Brain pericyte (primary cell): Measurements from ENCODE around the gene PAPLN.

Experiments used
- DNase-seq: peaks from one replicate; pipeline ENCODE4 v3.0.0-alpha.2; 2012; ENCODE audit warnings: low read depth, low spot score

PAPLN gene

GRCh38 chr14:73231981-73232851, 5.1 kb upstream of the PAPLN start:
- no peak for DNase-seq

- DNase-seq, result no peak
Observed at GRCh38 chr14:73232984-73233383, 4.3 kb upstream of the PAPLN start.

- DNase-seq, result no peak
Observed at GRCh38 chr14:73233564-73233963, 3.7 kb upstream of the PAPLN start.

GRCh38 chr14:73234029-73234428, 3.3 kb upstream of the PAPLN start:
- DNase-seq, result no peak

- no peak for DNase-seq
Observed at GRCh38 chr14:73234586-73235394, 2.5 kb upstream of the PAPLN start.

- peak; percentile 70 for DNase-seq
Observed at GRCh38 chr14:73235531-73236155, 1.7 kb upstream of the PAPLN start.

GRCh38 chr14:73236157-73236556, 1.1 kb upstream of the PAPLN start:
- no peak for DNase-seq

GRCh38 chr14:73236752-73237218, 521 bp upstream of the PAPLN start:
- DNase-seq, result no peak

- no peak for DNase-seq
Observed at GRCh38 chr14:73237786-73238423, 599 bp downstream of the PAPLN start.

- DNase-seq, result no peak
Observed at GRCh38 chr14:73238424-73238852, 1.1 kb downstream of the PAPLN start.

GRCh38 chr14:73238941-73239340, 1.6 kb downstream of the PAPLN start:
- no peak for DNase-seq

- no peak for DNase-seq
Observed at GRCh38 chr14:73239393-73240241, 2.3 kb downstream of the PAPLN start.

GRCh38 chr14:73240816-73241480, 3.6 kb downstream of the PAPLN start:
- DNase-seq, result no peak

GRCh38 chr14:73241481-73242165, 4.3 kb downstream of the PAPLN start:
- no peak for DNase-seq

- no peak for DNase-seq
Observed at GRCh38 chr14:73242357-73242901, 5.1 kb downstream of the PAPLN start.

GRCh38 chr14:73243341-73243740, 6.0 kb downstream of the PAPLN start:
- no peak for DNase-seq

GRCh38 chr14:73243748-73244147, 6.4 kb downstream of the PAPLN start:
- DNase-seq, result no peak

- DNase-seq, result no peak
Observed at GRCh38 chr14:73244541-73245290, 7.4 kb downstream of the PAPLN start.
